Activated T-cell treated with anti-CD3 and anti-CD28 coated beads, Interleukin-2, amount 50 U/mL, for 72 hours (primary cell): ENCODE measurements around the gene ATP9B. TPM values are rescaled to one million over a fixed set of nuclear protein-coding genes. Genes with fewer than 3 reads are reported as not detected.

Experiments
- total RNA-seq, 2 donors: library from RNA; stranded (reverse); gene quantifications; one replicate each; pipeline ENCODE4 v1.2.3, GENCODE V29; 2022

ATP9B gene
- total RNA-seq, 2 donors from 2014 or later, result 24.1 TPM

Other genes starting within 250 kb of the ATP9B start
- not detected for gene SALL3, start 89.6 kb upstream of the ATP9B start, total RNA-seq